Activated naive CD4-positive, alpha-beta T cell treated with anti-CD3 and anti-CD28 coated beads, Interleukin-2, amount 10 ng/mL, durations not matched to agents 7 days and 5 days (primary cell): ENCODE measurements around the gene BEST1.

Experiments used
- CTCF ChIA-PET: fragments of 350-600 bp; sonication (Branson Sonifier 250); formaldehyde crosslinking; loops from one replicate; lab custom pipeline; 2021; ENCODE audit warnings: antibody characterized with exemption; lab: Charles Lee
- DNase-seq: peaks from one replicate; pipeline ENCODE4 v3.0.0-alpha.2; 2020
- H3K27ac Mint-ChIP-seq: one replicate; pipeline ENCODE4 v1.8.0; 2021; ENCODE audit warnings: mild to moderate bottlenecking, moderate library complexity, mixed read lengths
- H3K27me3 Mint-ChIP-seq: one replicate; pipeline ENCODE4 v1.8.0; 2021; ENCODE audit warnings: mild to moderate bottlenecking, mixed read lengths
- H3K36me3 Mint-ChIP-seq: one replicate; pipeline ENCODE4 v1.8.0; 2021; ENCODE audit warnings: mixed read lengths
- H3K4me1 Mint-ChIP-seq: one replicate; pipeline ENCODE4 v1.8.0; 2021; ENCODE audit warnings: mixed read lengths
- H3K4me3 Mint-ChIP-seq: one replicate; pipeline ENCODE4 v1.8.0; 2021; ENCODE audit warnings: mild to moderate bottlenecking, moderate library complexity, mixed read lengths
- H3K9me3 Mint-ChIP-seq: one replicate; pipeline ENCODE4 v1.8.0; 2021; ENCODE audit warnings: mixed read lengths

Gene BEST1

DNA sequence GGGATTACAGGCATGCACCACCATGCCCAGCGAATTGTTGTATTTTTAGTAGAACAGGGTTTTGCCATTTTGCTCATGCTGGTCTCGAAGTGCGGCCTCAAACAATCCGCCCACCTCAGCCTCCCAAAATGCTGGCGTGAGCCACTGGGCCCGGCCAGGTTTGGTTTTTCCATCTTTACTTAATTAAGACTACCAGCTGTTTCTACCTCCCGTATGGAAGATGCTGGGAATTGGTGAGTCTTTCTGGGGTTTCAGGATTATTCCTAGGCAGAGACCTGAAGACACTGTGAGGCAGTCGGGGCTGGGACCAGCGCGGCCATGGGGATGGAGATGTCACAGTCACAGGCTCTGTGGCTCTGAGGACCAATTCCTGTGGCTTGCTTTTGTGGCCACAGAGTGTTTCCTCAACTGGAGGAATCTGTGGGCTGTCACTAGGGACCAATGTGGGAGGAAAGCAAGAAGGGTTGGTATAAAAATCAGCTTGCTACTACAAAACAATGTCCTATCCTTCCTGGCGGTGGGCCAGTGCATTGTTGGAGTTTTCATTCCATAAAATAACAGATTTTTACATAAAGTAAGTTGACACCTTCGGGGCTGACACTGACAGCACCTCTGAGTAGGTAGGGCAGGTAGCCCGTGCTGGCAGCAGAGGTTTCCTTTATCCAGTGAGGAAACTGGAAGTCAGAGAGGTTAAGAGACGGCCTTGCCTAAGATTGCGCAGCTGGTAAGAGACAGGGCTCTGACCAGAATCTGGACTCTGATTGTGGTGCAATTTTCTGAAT lies 25.7 kb downstream of the BEST1 start:
- H3K4me1 Mint-ChIP-seq = peaks cover 34% of the 10 kb centered on the region
- no peak overlapping the region for H3K27ac Mint-ChIP-seq
- CTCF ChIA-PET = interaction anchor here (2.2 kb wide), 1 partner anchor 106 kb away, joined by 6 read pairs; no protein-coding TSS in a partner anchor
- H3K9me3 Mint-ChIP-seq = no peaks in the 10 kb centered on the region
- no peaks in the 10 kb centered on the region for H3K27me3 Mint-ChIP-seq
- peaks cover 2% of the 10 kb centered on the region for H3K36me3 Mint-ChIP-seq
- no peak overlapping the region for H3K4me3 Mint-ChIP-seq
- DNase-seq = no peak

DNA sequence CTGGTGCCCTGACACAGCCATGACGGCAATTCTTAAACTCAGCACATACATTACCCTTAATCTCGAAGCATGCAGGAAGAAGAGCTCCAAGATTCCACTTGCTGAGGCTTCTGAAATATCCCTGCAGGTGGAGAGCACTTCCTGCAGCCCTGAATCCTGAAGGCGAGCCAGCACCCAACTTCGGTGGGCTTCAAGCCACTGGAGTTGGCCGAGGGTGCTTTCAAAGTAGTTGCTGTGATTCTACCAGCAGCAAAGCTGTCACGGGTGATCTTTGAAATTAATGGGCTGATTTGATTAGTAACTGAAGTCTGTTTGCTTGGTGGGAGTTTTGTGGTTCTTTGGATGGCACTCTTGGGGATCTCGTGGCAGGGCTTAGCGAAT lies 26.3 kb downstream of the BEST1 start:
- H3K27ac Mint-ChIP-seq = no peak overlapping the region

DNA sequence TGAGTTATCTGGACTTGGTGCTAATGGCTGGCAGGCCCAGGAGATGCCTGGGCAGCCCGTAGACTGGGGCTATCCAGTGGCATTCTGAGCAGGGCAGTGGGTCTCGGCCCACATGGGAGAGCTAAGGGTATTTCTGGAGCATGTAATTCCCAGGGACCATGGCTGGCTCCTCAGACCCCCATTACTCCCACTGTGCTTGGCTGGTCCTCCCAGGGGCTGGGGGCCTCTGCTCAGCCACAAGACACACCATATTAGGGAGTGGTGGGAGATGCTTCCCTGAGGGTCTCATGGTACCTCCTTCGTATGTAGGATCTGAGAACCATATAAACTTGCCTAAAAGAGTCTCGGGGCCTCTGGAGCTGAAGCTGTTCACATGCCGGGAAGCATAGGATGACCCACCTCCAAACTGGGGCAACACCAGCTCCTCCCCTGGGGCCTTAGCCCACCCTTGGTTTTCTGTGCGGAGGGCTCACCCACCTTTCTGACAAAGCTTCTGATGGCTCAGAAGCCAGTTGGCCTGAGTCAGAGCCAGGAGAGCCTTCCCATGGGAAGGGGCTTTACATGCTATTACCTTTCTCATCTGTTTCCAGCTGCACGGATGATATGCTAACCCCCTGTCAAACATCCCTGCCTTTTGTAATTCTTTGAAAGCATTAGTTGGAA lies 26.8 kb downstream of the BEST1 start:
- H3K27ac Mint-ChIP-seq = no peak overlapping the region
- no peak for DNase-seq
- H3K36me3 Mint-ChIP-seq = peaks cover 2% of the 10 kb centered on the region
- no peaks in the 10 kb centered on the region for H3K9me3 Mint-ChIP-seq
- H3K27me3 Mint-ChIP-seq = no peaks in the 10 kb centered on the region
- CTCF ChIA-PET = interaction anchor here (2.2 kb wide), 1 partner anchor 105 kb away, joined by 6 read pairs; no protein-coding TSS in a partner anchor
- peaks cover 23% of the 10 kb centered on the region for H3K4me1 Mint-ChIP-seq
- no peak overlapping the region for H3K4me3 Mint-ChIP-seq

More for the DNA sequence above, 26.3 kb downstream of the BEST1 start:
- Mint-ChIP-seq H3K9me3 (no peaks in the 10 kb centered on the region), H3K36me3 (peaks cover 2% of the 10 kb centered on the region), H3K4me3 (no peak overlapping the region), H3K27me3 (no peaks in the 10 kb centered on the region), H3K4me1 (peaks cover 28% of the 10 kb centered on the region)
- CTCF ChIA-PET = interaction anchor here (2.2 kb wide), 1 partner anchor 105 kb away, joined by 6 read pairs; no protein-coding TSS in a partner anchor
- DNase-seq = no peak

DNA sequence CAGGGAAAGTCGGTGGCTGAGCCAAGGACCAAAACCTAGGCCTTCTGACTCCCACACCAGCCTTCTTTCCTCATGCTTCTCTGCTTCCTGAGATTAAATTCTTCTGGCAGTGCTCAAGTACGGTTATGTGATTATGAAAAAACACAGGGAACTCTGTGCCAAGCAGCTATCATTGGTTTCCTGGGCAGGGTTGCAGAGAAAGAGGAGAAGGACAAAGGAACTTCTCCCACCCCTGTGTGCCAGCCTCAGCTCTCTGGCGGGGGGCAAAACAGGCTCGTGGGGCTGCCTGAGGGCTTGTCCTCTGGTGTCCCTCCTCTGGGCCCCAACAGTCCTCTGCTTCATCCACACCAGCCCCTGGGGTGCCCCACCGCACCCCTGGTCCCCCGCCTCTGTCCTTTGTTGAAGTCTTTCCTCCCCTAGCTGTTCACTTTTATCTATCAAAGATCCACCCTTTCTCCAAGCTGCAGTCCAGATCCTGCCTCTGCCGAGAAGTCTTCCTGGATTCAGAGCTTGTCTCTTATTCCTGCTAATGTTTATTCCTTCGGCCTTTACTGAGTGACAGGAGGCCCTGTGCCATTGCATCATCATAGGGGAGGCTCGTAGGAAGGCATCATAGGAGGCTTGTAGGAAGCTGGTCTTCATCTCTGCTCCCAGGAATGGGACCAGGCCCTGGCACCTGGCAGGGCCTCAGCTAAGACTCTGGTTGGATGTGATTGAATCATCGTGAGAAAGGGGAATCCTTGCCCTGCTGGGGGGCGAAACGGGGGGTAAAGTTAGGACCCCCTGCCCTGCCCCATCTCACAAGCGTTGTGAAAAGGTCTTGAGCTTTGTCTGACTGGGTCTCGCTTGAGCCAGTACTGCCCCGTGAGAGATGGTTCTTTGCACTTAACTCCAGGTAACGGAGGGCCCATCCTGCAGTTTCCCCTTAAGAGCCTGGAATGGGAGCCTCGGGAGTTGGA lies 28.8 kb downstream of the BEST1 start:
- CTCF ChIA-PET = interaction anchor here (0.8 to 1.1 kb wide), 6 partner anchors 8 to 129 kb away, joined by 3 to 4 read pairs (median 3); no protein-coding TSS in a partner anchor
- peaks cover 2% of the 10 kb centered on the region for H3K36me3 Mint-ChIP-seq
- no peak for DNase-seq
- no peak overlapping the region for H3K27ac Mint-ChIP-seq
- H3K4me3 Mint-ChIP-seq = no peak overlapping the region
- no peaks in the 10 kb centered on the region for H3K9me3 Mint-ChIP-seq
- peaks cover 5% of the 10 kb centered on the region for H3K4me1 Mint-ChIP-seq
- no peaks in the 10 kb centered on the region for H3K27me3 Mint-ChIP-seq

DNA sequence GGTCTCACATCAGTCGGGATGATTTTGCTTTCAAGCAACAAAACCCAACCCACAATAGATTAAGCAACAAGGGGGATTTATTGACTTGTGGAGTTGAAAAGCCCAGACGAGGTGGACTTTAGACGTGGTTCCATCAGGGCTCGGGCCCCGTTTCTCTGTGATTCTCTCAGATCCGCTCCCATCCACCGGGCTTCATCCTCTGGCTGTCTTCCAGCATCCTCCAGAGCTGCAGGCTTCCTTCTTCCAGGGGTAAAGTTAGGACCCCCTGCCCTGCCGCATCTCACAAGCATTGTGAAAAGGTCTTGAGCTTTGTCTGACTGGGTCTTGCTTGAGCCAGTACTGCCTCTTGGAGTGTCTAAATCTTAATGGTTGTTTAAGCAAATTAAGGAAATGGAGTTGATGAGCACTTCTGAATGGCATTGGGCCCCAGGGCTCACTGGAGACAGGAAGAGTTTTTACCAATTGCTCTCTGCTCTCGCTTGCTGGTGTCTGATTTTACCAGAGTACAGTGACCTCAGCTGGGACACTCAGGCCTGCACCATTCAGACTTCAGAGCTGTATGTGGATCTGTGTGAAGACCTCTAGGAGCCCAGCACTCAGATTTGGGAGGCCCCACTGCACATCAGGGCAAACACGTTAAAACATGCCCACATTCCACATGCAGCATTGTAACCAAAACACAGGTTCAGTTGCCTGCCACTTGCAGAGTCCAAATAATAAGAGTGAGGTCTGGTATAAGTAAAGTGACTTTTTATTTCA lies 30.8 kb downstream of the BEST1 start:
- peaks cover 2% of the 10 kb centered on the region for H3K36me3 Mint-ChIP-seq
- CTCF ChIA-PET = no interaction called here

DNA sequence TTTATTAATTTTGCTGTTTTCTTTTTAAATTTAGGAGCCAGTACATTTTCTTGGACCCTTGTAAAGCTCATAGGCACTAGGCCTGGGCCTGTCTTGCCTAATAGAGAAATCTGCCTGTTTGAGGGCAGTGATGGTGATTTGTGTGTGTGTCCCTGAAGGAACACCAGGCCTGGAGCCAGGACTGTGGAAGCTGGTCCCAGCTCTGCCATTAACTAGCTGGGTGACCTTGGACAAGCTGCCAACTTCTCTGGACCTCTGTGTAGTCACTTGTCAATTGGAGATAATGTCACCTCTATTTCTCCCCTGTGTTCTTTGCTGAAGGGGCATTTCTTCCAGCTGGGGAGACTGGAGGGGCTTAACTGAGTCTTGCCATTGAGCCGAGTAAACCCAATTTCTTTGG lies 33.3 kb downstream of the BEST1 start:
- DNase-seq = no peak
- Mint-ChIP-seq H3K4me3 (no peak overlapping the region), H3K36me3 (peaks cover 8% of the 10 kb centered on the region), H3K9me3 (peaks cover 21% of the 10 kb centered on the region), H3K27me3 (peaks cover 12% of the 10 kb centered on the region), H3K4me1 (no peaks in the 10 kb centered on the region), H3K27ac (no peak overlapping the region)
- CTCF ChIA-PET = interaction anchor here (1.2 kb wide), 1 partner anchor 10 kb away, joined by 4 read pairs; no protein-coding TSS in a partner anchor

More for the DNA sequence above, 30.8 kb downstream of the BEST1 start:
- H3K4me1 Mint-ChIP-seq = no peaks in the 10 kb centered on the region
- no peak overlapping the region for H3K4me3 Mint-ChIP-seq
- peaks cover under 1% of the 10 kb centered on the region for H3K9me3 Mint-ChIP-seq
- H3K27ac Mint-ChIP-seq = no peak overlapping the region
- H3K27me3 Mint-ChIP-seq = peaks cover 5% of the 10 kb centered on the region
- DNase-seq = no peak

DNA sequence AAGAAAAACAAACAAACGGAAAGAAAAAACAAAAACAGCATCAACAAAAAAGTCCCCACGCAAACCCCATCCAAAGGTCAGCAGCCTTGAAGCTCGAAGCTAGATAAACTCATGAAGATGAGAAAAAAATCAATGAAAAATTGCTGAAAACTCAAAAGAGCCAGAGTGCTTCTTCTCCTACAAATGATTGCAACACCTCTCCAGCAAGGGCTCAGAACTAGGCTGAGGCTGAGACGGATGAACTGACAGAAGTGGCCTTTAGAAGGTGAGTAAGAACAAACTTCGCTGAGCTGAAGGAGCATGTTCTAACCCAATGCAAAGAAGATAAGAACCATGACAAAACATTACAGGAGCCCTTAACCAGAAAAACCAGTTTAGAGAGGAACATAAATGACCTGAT lies 35.7 kb downstream of the BEST1 start:
- Mint-ChIP-seq H3K9me3 (peaks cover 21% of the 10 kb centered on the region), H3K27ac (no peak overlapping the region), H3K4me3 (no peak overlapping the region), H3K4me1 (no peaks in the 10 kb centered on the region), H3K36me3 (peaks cover 8% of the 10 kb centered on the region), H3K27me3 (peaks cover 12% of the 10 kb centered on the region)
- DNase-seq = no peak
- CTCF ChIA-PET = interaction anchor here (1.1 kb wide), 1 partner anchor 46 kb away, joined by 4 read pairs; no protein-coding TSS in a partner anchor

DNA sequence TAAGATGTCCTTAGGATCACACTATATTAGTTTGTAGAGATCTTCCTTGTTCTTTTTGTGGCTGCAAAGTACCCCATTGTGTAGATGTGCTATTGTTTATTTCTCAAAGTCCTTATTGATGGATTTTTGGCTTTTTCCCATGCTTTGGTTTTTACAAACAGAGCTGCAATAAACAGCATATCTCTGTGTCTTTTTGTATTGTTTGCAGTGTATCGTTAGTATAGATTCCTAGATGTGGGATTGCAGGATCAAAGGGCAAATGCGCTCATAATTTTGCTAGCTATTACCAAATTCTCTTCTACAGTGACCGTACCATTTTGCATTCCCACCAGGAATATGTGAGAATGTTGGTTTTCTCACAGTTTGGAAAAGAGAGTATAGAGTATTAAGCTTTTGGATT lies 44.8 kb downstream of the BEST1 start:
- no peak overlapping the region for H3K27ac Mint-ChIP-seq
- no peak overlapping the region for H3K4me3 Mint-ChIP-seq
- H3K4me1 Mint-ChIP-seq = no peaks in the 10 kb centered on the region
- peaks cover 14% of the 10 kb centered on the region for H3K9me3 Mint-ChIP-seq
- no peak for DNase-seq
- peaks cover 11% of the 10 kb centered on the region for H3K36me3 Mint-ChIP-seq
- CTCF ChIA-PET = interaction anchor here (0.6 to 2.0 kb wide), 2 partner anchors 87 to 113 kb away, joined by 3 to 6 read pairs; no protein-coding TSS in a partner anchor
- no peaks in the 10 kb centered on the region for H3K27me3 Mint-ChIP-seq

DNA sequence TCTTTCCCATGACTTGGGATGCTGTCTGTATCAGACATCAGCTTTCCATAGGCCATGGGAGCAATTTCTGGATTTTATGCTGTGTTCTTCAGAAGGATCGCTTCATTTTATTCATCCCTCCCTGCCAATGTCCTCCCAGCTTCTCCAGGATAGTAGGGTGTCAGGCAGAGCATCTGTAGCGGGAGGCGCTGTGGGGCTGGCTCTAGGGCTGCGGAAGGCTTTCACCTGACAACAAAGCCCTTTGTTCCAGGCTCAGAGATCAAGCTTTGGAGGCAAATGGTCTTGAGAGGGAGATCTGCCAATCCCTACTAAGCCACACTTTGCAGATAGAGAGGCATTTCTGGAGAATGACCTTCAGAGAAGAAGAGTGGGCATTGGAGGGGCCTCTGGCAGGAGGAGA lies 46.8 kb downstream of the BEST1 start:
- Mint-ChIP-seq H3K27ac (no peak overlapping the region), H3K9me3 (peaks cover 17% of the 10 kb centered on the region), H3K4me1 (no peaks in the 10 kb centered on the region), H3K36me3 (peaks cover 11% of the 10 kb centered on the region), H3K4me3 (no peak overlapping the region), H3K27me3 (no peaks in the 10 kb centered on the region)
- CTCF ChIA-PET = no interaction called here
- DNase-seq = no peak

DNA sequence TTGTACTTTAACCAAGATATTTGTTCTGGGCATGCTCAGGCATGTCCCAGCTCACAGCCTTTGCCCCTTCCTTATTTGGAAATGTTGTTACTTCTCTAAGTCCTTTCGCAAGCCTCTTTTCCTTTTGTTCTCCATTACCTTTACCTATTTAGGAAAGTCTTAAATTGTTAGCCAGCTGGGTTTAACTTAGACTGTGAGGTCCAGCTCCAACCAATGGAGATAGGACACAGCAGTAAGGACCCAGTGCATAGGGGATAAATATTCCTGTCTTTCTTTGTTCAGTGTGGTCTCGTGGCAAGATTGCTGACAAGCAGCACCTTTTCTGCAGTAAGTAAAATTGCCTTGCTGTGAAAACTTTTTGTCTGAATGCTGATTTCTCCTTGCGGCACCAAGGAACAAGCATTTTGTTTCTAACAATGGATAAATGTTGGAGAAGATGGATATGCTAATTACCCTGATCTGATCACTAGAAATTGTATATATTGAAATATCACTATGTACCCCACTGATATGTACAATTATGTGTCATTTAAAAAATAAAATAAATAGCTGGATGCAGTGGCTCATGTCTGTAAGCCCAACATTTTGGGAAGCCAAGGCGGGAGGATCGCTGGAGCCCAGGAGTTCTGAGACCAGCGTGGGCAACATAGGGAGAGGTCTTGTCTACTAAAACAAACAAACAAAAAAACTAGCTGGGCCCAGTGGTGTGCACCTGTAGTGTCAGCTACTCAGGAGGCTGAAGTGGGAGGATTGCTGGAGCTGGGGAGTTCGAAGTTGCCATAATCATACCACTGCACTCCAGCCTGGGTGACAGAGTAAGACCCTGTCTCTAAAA lies 49.2 kb downstream of the BEST1 start:
- no peaks in the 10 kb centered on the region for H3K27me3 Mint-ChIP-seq
- peaks cover 11% of the 10 kb centered on the region for H3K36me3 Mint-ChIP-seq
- no peak overlapping the region for H3K4me3 Mint-ChIP-seq
- peaks cover 15% of the 10 kb centered on the region for H3K9me3 Mint-ChIP-seq
- H3K27ac Mint-ChIP-seq = no peak overlapping the region
- no peak for DNase-seq
- no peaks in the 10 kb centered on the region for H3K4me1 Mint-ChIP-seq
- CTCF ChIA-PET = no interaction called here

DNA sequence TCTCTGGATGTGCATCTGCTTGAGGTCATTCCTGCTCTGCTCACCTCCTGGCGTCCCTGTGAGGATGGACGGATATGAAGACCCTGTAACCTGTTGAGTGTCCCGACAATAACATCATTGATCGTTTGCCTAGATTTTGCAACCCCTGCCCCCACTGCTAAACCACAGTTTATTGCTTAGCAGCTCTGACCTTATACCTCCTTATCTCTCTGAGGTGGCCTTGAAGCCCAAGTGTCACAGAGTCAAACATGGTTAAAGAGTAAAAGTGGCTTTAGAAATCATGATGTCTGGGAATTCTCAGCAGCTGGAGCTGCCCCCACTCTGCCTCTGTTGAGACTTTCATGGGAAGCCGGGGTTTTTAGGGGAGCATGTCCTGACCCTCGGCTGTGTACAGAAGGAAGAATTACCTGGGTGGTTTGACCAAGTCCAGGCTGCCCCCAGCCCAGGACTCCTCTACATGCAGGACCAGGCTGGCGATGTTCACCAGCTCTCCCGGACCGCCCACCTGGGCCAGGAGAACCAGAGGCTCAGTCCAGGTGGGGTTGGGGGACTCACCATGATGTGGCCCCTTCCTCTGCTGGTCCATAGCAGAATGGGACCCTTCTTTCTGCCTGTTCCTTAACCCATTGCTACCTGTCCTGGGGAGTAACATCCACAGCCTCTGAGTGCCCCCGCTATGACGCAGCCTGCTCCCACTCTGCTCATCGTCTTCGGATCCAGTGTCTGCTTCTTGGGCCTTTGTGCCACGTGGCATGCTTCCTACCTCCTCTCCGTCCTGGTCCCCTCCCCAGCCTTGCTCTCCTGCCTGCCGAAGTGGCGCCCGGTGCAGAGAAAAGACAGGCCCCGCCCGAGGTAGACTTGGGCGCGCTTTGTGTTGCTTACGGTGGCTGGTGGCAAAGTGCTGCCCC lies 50.6 kb downstream of the BEST1 start:
- DNase-seq = no peak
- Mint-ChIP-seq H3K36me3 (peaks cover 11% of the 10 kb centered on the region), H3K4me3 (no peak overlapping the region), H3K4me1 (no peaks in the 10 kb centered on the region), H3K27me3 (peaks cover 3% of the 10 kb centered on the region), H3K27ac (no peak overlapping the region), H3K9me3 (peaks cover 15% of the 10 kb centered on the region)
- CTCF ChIA-PET = no interaction called here
